GM18868 (cell line): ENCODE measurements around the gene APMAP.

Experiments used
- ATAC-seq: cut with Tn5 transposase; IDR thresholded peaks from one replicate; pipeline ENCODE4 v1.9.1; 2021; ENCODE audit warnings: mild to moderate bottlenecking, moderate library complexity; ENCODE audit not compliant: unreplicated experiment

APMAP gene

DNA sequence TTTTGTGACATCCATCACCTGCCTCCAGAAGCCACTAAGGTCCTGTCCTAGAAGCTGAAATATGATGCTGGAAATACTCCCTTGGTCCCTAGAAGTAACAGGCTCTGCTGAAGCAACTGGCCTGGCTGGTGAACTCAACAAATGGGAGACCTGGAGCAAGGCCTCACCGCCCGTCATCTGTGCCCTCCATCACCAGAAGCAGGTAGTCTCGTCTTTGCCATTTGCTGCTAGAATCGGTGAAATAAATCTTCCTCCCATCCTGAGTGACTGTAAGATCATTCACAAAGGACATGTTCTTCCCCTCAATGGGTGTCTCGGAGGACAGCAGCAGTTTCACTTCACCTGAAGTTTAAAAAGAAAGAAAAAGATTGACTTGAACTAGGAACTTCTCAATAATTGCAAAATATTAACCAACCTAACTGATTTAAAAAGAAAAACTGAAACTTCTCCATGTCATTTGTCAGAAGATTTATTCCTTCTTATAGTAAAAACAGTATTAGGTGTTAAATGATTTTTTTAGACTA is 22.5 kb downstream of the APMAP start:
- no peak for ATAC-seq

DNA sequence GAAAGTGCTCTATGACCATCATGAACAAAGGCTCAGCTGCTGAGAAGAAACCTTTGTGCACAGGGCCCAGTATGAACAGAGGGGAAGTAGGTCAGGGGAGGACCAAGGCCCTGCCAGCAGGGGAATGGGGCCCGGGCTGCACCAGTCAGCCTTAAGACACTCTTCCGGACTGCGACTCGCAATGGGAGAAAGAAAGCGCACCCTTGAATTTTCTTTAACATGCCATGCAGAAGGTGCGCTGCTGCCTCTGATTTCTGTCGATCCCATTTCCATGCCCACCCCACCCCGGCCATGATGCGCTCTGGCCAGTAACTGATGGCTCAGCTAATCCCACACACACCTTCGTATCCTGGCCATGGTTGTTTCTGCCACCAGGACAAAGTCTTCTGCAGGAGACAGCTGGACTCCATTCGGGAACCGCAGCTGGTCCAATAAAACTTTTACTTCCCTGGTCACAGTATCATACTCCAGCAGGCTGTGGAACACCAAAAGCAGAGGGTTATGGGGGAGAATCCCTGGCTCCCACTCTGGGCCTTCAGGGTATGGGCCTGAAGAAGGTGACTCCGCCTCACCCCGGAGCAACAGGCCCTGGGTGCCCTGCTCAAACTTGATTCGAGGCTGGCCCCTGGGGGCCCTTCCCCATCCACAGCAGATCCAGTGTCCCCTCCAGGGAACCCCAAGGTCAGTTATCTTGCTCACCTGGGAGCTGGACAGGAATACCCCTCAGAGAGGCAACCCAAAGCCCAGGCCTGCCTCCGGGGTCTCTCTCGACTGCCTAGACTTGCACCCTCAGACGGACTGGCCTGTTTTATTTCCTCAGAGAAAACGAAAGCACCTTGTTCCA is 23.1 kb downstream of the APMAP start:
- no peak for ATAC-seq

DNA sequence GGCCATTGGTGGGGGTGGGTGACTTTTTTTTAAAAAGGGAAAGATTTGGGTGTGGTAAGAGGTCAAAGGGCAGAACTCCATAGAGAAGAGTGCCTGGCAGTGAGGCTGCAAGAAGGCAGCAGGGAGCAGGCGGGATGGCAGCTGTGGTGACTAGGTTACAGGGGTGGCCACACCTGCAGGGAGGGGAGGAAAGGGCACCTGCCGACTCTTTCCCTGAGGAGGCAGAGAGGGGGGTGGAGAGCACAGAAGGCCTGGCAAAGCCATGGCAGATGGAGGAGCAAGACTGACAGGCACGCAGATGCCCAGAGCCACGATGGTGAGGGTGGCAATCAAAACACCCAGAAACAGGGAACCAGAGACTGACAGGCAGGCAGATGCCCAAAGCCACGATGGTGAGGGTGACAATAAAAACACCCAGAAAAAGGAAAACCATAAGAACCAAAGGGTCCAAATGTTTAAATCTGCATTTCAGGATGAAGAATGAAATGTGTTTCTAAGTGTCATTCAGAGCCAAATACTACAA is 24.2 kb downstream of the APMAP start:
- no peak for ATAC-seq

DNA sequence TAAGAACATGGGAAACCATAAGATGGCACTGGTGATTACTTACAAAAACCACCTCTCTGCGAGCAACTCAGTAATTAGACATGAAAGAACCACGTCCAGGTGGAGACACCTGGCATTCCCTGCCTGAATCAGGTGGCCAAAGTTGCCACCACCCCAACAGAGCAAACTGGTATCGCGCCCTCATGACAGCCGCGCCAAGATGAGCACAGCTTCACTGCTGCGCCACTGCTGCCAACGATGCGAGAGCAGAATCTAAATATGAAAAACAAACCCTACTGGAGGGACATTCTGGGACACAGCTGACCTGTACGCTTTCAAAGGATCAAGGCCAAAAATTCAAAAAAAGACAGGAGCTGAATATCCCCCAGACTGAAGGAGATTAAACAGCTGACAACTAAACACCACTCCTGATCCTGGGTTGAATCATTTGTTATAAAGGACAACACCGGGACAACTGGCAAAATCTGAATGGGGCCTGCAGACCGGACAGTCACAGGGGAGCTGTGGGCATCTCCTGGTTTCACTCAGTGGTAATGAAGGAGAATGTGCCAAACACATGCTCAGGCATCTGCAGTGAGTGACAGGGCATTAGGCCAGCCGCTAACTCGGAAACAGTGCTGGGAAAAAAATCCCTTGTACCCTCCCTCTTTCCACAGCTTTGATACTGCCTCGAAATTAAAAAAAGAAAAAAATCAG is 26.1 kb downstream of the APMAP start:
- no peak for ATAC-seq

DNA sequence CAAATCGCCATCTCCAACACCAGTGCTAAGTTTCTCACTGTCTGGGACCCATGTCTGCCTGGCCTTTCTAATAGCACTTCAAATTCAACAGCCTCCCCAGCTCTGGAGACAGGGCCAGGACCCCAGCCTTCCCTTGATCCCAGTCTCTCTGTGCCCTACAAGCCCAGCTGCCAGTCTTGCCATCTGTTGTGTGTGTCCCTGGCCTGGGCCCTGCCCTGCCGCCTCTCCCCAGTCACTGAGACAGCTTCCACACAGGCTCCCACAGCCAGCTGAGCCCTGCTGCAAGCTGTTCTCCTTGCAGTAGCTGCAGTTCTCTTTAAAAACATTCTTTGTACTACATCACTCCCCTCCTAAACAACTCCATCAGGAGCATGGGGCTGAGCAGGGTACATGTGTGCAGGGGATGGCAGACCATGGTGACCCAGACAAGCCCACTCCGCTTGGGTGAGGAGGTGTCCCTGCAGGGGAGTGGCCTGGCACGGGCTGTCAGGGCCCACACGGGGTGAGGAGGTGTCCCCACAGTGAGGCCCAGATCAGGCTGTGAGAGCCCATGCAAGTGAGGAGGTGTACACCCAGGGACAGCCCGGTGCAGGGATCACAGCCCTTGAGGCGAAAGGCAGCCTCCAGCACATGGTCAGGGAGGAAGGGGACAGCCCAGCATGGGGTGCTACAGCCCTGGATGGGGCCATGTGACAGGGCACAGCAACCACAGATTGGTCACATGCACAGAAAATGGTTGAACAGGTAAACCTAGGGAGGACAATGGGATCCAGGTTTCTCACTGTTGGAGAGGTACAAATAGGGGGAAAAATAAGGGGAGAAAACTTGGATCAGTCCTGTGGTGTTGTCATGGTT is 27.3 kb downstream of the APMAP start:
- no peak for ATAC-seq

DNA sequence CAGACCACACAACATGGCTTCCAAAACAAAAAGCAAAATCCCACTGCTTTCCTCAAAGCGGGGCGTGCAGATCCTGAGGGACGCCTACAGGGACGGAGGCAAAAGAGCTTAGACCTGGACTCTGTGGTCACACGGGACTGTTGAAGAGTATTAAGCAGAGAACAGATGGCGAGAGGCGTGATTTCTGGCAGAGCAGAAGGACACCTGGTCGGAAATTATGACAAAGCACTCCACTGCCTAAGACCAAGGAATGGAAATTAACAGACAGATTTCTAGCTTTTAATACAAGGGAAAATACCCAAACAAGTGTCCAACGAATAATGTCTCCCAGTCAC is 28.1 kb downstream of the APMAP start:
- no peak for ATAC-seq

DNA sequence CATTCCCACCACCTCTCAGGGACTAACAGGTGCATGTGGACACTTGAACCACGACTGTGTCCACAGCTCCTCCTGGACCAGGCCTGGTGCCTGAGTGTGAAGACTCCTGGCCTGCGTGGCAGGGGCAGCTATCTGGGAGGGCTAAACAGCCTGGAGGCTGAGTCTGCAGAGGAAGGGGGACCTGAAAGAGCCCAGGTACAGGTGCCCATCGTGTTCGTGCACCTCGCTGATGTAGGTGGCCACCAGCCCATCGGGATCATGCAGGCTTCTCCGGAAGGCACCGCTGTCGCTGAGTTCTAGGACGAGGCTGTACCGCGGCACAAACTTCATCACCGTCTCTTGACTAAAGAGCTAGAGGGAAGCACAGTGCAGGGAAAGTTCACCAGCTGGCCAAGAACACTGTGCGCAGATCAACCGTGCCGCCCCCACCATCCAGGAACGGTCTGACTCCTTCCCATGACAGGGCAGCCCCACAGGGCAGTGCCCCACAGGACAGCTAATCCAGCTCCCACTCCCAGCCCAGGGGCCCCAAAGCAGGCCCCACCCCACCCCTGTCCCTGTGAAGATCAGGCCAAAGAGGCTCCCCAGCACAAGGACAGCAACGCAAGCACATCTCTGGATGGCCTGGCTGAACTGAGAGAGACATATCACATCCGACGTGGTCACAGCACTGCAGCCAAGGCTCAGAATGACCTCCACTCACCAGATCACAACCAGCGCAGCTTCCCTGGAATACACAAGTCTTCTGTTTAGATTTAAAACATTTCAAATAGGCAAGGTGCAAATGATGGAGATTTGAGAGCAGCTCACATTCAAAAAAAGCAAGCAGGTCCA is 28.7 kb downstream of the APMAP start:
- ATAC-seq: no peak

DNA sequence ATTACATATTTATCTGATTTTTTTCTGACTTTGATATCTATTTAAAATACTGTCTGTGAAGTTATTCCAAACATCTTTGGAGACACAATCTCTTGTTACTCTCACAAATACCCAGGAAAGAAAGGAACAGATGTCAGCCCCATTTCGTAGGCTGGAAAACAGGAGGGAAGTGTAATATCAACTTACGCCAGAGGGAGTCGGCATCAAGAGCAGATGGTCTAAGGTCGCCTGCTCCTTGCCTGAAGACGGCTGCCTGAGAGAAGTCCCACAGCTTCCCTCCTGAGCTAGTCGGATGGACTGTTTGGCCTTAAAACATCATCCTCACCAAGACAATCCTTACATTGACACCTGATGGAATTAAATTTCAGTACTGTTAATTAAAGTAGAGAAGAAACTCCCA is 30.0 kb downstream of the APMAP start:
- ATAC-seq: no peak

DNA sequence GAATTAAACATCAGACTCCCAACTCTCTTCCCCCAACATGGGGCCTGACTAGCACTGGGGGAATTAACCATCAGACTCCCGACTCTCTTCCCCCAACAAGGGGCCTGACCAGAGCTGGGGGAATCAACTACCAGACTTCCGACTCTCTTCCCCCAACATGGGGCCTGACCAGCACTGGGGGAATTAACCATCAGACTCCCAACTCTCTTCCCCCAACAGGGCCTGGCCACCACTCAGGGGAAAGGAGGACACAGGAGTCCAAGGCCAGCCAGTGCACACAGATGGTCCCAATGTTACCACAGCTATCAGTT is 30.4 kb downstream of the APMAP start:
- no peak for ATAC-seq

DNA sequence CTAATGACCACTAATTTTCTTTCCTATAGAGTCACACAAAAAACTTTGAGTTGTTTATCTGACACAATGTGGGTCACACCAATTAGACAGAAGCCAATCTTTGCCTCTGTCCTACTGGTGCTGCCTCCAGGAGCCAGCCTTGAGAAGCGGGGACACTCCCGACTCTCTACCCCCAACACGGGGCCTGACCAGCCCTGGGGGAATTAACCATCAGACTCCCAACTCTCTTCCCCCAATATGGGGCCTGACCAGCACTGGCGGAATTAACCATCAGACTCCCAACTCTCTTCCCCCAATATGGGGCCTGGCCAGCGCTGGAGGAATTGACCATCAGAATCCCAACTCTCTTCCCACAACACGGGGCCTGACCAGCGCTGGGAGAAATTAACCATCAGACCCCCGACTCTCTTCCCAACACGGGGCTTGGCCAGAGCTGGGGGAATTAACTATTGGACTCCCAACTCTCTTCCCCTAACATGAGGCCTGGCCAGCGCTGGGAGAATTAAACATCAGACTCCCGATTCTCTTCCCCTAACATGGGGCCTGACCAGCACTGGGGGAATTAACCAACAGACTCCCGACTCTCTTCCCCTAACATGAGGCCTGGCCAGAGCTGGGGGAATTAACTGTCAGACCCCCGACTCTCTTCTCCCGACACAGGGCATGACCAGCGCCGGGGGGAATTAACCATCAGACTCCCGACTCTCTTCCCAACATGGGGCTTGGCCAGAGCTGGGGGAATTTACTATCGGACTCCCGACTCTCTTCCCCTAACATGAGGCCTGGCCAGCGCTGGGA is 31.0 kb downstream of the APMAP start:
- ATAC-seq: no peak

DNA sequence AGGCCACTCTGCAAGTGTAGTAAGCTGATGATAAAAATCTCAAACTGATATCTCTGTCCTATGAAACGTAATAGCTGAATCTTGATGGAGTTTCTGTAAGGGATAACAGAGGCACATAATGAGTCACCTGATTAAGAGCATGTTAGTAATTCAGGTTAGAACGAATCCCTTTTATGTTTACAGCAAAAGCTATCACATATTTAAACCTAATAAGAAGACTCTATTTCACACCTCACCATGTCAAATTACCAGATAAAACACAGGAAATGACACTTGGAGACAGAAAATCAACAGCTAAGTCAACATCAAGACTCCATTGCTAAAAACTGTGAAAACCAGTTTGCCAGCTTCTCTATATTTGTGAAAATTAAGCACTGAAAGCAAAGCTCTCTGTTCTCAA is 31.7 kb downstream of the APMAP start:
- no peak for ATAC-seq

DNA sequence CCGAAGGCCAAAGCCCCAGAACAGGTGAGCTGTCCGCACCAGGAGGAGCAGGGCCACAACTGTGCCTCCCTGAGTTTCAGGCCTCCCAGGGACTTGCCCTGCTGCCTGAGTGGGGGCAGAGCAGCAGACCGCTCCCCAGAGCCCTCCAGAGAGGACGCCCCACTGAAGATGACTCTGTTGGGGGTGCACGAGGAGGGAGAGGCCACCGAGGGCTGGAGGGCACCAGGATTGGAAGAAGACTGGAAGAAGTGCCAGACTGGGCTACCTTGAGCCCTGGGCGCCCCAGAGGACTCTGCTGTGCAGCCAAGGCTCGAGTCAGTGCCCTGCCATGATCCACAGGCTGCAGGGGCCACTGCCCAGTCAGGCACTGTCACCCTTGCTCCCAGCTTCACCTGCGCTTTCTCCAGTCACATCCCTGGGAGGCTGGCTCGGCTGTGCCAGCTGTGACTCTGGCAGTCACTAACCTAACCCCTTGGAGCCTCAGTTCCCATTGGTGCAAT is 32.2 kb downstream of the APMAP start:
- ATAC-seq: no peak

DNA sequence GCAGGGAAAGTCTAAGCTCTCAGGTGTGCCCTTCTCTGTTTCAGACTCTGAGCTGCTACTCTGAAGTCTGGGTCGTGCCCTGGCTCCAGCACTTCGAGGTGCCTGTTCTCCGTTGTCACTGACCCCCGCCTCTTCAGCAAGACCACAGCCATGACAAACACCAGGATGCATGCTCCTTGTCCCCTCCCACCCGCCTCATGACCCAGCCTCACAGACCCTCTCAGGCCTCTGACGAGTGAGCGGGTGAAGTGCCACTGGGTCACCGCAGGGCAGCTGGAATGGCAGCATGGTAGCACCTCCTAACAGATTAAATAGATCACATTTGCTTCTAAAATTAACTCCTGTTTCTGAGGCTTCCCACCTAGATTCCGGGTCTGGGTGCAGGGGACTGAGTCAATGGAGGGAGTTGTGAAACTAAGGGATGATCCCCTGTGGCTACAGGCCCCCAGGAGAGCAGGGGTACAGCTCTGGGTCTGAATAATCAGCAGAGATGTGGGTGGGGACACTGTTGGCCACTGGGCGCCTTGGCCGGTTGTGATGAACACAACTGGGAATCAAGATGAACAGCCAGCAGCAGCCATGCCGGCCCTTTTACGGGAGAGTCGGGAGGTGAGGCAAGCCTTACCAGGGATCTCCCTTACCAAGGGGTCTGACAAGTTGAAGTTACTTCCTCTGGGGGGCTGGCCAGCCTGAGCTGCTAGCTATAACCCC is 32.8 kb downstream of the APMAP start:
- ATAC-seq: no peak

DNA sequence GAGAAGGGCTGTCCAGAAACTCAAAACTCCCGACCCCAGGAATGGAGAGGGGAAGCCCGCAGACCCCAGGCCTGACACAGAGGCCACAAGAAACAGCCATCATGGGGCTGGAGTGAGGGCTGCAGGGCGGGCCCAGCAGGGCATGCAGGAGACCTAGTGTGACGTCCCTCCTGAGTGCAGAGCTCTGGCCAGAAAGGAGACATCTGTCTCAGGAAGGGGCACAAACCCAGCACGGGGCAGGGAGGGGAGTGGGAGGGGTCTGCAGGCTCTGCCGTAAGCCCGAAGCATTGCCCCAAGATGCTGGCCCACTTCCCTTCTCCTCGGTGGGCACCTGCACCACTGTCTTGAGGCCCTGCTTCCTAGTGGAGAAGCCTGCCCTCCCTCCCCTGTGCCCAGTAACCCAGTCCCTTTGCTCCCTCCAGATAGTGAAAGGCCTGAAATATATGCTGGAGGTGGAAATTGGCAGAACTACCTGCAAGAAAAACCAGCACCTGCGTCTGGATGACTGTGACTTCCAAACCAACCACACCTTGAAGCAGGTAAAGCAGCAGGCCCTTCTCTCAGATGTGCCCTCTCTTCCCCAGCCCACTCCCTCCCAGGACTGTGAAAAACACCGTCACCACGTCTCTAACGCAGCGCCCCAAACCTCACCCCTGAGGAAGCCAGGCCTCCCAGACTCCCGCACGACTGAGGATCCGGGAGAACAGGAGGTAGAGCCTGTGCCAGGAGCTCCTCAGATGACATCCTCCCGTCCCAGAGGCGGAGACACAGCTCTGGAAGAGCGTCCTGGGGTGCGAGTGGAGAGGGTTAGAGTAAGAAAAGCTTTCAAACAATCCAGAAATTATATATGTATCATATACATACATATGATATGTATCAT is 33.8 kb downstream of the APMAP start:
- no peak for ATAC-seq

DNA sequence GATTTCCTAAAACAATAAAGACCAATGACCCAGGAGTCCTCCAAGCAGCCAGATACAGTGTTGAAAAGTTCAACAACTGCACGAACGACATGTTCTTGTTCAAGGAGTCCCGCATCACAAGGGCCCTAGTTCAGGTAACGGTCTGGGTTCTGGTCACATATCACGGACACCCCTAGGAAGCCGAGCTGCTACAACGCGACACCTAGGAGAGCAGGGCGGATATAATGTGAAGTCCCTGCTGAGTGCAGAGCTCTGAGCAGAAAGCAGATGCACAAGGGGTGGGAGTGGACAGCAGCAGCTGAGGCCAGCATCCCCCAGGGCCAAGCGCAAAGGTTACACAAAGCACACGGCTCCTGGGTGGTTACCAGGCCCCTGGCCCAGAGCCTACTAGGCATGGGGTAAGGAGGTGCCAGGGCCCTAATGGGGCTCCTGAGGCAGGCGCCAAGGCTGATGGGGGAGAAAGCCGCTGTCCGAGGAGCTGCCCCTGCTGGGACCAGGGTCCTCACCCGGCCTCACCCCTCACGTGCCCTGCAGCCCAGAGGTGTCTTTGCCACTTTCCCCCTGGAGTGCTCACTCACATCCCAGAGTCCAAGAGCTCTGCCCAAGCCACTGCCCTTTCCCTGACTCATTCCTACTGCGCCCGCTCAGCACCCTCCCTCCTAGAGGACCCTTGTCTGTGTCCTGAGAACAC is 35.1 kb downstream of the APMAP start:
- no peak for ATAC-seq

DNA sequence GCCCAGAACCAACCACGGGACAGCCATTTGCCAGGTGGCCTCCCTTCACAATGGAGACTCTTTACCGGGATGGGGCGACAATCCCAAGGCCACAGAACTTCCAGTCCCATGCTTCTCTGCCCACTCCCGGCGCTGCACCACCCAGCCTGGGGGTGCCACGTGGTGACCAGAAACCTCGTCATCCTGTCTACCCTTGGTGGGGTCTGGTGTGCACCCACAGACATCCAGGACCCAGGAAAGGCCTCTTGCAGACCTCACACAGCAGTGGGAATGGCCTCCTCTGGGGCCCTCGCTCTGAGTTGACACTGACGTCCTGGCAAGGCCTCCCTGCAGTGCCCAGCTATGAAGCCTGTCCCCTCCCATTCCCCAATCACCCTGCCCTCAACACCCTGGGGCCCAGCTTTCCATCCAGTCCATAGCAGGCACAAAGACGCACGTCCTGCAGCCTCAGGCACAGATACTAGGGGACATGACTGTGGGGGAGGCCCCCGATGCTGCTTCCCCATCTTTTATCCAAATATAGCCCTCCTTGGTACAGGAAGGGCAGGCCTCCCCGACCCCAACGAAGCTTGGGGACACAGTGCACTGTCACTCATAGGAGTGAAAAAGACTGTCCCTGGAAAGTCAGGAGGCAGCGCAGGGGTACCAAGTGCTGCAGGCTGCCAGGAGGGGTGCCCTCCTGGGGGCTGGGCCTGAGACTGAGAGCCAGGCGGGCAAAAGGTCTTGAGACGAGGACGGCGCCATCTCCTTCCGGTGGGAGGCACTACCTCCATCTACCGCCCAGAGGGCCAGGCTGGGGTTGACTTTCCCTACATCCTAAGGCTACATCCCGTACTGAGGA is 36.3 kb downstream of the APMAP start:
- no peak for ATAC-seq
